ENCODE measurements around the gene FZR1. TPM values are rescaled to one million over a fixed set of nuclear protein-coding genes. Genes with fewer than 3 reads are reported as not detected.

The FZR1 gene
- total RNA-seq, result 22.7 and 25.5 TPM in 2 replicates

GRCh38 chr19:3505598-3506383 lies at the start of gene FZR1:
TSS of gene FZR1 (plus strand) at chr19:3506311. CDS start at chr19:3522990, 16,679 bp downstream.
- FAIRE-seq (no peak), DNase-seq (ENCODE audit: low read depth) (peak; percentile 92)
- TF ChIP-seq CTCF (IDR thresholded peaks at IDR 0.05; ENCODE audit: insufficient read depth, low read length, severe bottlenecking), result no peak
- no peaks in the 10 kb centered on the region for H3K27me3 ChIP-seq (ENCODE audit: control insufficient read depth, insufficient read depth, low read length)
- H3K4me3 ChIP-seq (ENCODE audit: low read depth, low read length), result peak within 1 kb of the TSS; percentile 85
- peaks cover 4% of the 10 kb centered on the region for H3K36me3 ChIP-seq (ENCODE audit: control insufficient read depth, insufficient read depth, low read length)

GRCh38 chr19:3456925-3457527 lies 49.1 kb upstream of the FZR1 start:
- Histone ChIP-seq H3K4me3 (ENCODE audit: low read depth, low read length) (no peak overlapping the region), H3K36me3 (ENCODE audit: control insufficient read depth, insufficient read depth, low read length) (peaks cover 36% of the 10 kb centered on the region), H3K27me3 (ENCODE audit: control insufficient read depth, insufficient read depth, low read length) (no peaks in the 10 kb centered on the region)
- DNase-seq (ENCODE audit: low read depth), result no peak
- TF ChIP-seq CTCF (IDR thresholded peaks at IDR 0.05; ENCODE audit: insufficient read depth, low read length, severe bottlenecking), result no peak
- FAIRE-seq, result no peak

GRCh38 chr19:3457528-3458228 lies 48.4 kb upstream of the FZR1 start:
- no peak for FAIRE-seq
- DNase-seq (ENCODE audit: low read depth), result no peak
- Histone ChIP-seq H3K36me3 (ENCODE audit: control insufficient read depth, insufficient read depth, low read length) (peaks cover 31% of the 10 kb centered on the region), H3K4me3 (ENCODE audit: low read depth, low read length) (no peak overlapping the region), H3K27me3 (ENCODE audit: control insufficient read depth, insufficient read depth, low read length) (no peaks in the 10 kb centered on the region)
- no peak for TF ChIP-seq CTCF (IDR thresholded peaks at IDR 0.05; ENCODE audit: insufficient read depth, low read length, severe bottlenecking)

- no peak for DNase-seq (ENCODE audit: low read depth)
- TF ChIP-seq CTCF (IDR thresholded peaks at IDR 0.05; ENCODE audit: insufficient read depth, low read length, severe bottlenecking), result no peak
- no peak for FAIRE-seq
- Histone ChIP-seq H3K27me3 (ENCODE audit: control insufficient read depth, insufficient read depth, low read length) (no peaks in the 10 kb centered on the region), H3K36me3 (ENCODE audit: control insufficient read depth, insufficient read depth, low read length) (peaks cover 31% of the 10 kb centered on the region), H3K4me3 (ENCODE audit: low read depth, low read length) (no peak overlapping the region)
Observed at GRCh38 chr19:3458229-3459088, 47.7 kb upstream of the FZR1 start.

- no peak for TF ChIP-seq CTCF (IDR thresholded peaks at IDR 0.05; ENCODE audit: insufficient read depth, low read length, severe bottlenecking)
- Histone ChIP-seq H3K36me3 (ENCODE audit: control insufficient read depth, insufficient read depth, low read length) (peaks cover 28% of the 10 kb centered on the region), H3K4me3 (ENCODE audit: low read depth, low read length) (no peak overlapping the region), H3K27me3 (ENCODE audit: control insufficient read depth, insufficient read depth, low read length) (no peaks in the 10 kb centered on the region)
- FAIRE-seq (no peak), DNase-seq (ENCODE audit: low read depth) (no peak)
Observed at GRCh38 chr19:3459089-3459881, 46.8 kb upstream of the FZR1 start.
